Ammon's horn (tissue), 1 donor: ENCODE results near the gene GINS1.
A peak's percentile ranks its signal among the peaks of the same experiment; 100 is the strongest.
"Not testable (repeated sequence)": the region's sequence is repeated elsewhere in the genome, so short reads cannot be mapped to it uniquely, and the experiment has no call there.

Experiments used
- DNase-seq: peaks from one replicate; pipeline ENCODE4 v3.0.0-alpha.2; 2016; ENCODE audit warnings: low spot score

Gene GINS1

GRCh38 chr20:25454153-25454900, 46.9 kb downstream of the GINS1 start:
- DNase-seq, result no peak

- DNase-seq, result no peak
These were observed 50.6 kb downstream of the GINS1 start for GRCh38 chr20:25457886-25458680.

DNA sequence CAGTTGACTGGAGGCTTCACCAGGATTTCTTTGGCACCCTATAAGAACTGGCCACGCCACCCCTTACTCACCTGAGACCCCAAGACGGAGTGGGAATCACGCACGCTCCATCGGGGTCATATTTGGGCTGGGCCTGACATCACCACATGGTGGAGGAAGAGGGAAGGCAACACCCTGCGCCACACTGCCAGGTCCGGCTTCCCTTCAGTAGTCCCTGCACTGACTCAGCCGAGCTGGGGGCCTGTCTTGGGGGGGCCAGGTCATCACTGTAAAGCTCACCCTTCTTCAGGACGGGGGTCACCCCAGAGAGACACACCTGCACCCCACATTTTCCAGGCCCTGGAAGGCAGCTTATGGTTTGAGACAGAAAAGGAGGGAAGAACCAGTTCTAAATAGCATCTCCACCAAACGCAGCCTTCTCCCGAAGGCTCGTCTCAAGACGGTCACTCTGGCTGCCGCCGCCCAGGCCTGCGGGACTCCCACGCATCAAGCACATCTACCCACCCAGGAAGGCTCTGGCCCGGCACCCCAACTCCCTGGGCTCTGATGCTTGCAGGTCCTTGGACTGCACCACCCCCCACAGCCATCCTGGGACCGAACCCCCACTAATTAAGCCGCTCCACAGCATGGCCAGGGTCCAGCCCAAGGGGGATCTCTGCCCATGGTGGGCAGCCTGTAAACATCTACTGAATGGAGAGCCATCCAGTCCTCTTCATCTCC, 51.8 kb downstream of the GINS1 start:
- DNase-seq, result no peak

DNA sequence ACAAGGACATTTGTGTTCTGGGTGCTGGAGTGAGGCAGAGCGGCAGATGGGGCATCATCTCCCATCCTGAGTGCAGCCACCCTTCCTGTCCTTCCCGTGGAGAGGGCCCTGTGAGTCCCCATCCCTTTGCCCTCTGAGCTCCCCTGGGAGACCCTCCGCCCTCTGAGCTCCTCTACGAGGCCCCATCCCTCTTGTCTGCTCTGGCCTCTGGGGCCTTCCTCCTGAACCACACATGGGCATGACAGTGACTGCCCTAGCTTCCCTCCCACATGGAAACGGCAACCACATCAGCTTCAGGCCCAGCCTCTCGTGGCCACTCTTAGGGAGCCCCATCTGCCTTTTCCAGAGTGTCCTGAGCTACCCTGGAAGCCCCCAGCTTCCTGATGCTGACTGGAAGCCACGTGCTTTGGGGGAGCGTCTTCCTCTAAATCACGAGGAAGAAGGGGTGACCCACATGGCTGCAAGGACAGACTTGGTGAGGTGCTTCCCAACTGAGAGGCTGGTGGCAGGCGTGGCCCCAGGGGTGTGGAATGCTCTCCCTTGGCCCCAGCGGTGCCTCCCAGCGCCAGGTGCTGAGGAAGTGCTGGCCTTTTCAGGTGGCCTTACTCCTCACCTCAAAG, 52.6 kb downstream of the GINS1 start:
- DNase-seq, result no peak

GRCh38 chr20:25460566-25461280, 53.2 kb downstream of the GINS1 start:
- no peak for DNase-seq

DNA sequence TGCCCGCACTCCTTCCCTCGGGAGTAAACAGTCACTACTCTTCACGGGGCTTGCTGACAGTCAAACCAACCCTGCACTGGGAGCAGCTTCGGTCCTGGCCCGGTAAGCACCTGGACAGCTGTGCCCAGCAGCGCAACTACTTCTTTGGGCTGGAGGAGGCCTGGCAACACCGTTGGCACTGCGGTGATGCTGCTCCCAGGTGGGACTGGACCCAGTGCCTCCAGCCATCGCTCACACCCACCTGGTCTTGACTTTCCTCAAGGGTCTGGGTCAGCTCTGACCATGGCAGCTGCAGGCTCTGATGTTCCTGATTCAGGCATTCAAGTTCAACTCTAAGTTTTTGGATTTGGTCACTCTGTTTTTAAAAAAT, 53.8 kb downstream of the GINS1 start:
- DNase-seq, result no peak

DNA sequence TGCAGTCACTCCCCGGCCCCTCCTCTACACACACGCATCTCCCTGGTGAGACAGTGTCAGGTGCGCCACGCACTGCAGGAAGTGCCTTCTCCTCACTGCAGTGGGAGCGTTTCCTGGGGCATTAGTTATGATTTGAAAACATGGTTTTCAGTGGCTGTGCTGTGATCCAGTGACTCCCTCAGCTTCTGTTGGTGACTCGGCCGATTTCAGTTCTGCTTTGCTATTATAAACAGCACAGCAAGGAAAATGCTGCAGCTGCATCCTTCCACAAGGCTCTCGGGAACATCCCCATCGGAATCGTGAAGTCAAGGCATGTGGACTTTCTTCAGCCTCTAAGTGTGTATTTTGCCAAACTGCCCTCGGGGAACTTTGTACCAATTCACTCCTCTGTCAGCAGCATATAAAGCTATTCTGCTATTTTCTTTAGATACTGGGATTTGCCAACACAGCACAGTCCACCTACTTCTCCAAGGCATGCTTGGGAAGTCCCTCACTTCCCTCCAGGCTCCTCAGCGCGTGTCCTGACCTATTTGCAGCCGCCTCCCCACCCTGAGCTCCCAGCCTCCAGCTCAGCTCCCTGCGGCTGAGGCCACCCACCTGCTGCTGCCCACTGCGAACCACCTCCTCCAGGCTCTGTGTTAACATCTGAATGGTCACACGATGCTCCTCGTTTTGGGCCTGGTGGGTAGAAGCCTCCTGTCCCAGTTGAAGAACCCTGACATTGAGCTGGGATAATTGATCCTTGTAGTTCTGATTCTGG, 54.5 kb downstream of the GINS1 start:
- no peak for DNase-seq

GRCh38 chr20:25464501-25465242, 57.2 kb downstream of the GINS1 start:
- DNase-seq, result peak; percentile 43

DNA sequence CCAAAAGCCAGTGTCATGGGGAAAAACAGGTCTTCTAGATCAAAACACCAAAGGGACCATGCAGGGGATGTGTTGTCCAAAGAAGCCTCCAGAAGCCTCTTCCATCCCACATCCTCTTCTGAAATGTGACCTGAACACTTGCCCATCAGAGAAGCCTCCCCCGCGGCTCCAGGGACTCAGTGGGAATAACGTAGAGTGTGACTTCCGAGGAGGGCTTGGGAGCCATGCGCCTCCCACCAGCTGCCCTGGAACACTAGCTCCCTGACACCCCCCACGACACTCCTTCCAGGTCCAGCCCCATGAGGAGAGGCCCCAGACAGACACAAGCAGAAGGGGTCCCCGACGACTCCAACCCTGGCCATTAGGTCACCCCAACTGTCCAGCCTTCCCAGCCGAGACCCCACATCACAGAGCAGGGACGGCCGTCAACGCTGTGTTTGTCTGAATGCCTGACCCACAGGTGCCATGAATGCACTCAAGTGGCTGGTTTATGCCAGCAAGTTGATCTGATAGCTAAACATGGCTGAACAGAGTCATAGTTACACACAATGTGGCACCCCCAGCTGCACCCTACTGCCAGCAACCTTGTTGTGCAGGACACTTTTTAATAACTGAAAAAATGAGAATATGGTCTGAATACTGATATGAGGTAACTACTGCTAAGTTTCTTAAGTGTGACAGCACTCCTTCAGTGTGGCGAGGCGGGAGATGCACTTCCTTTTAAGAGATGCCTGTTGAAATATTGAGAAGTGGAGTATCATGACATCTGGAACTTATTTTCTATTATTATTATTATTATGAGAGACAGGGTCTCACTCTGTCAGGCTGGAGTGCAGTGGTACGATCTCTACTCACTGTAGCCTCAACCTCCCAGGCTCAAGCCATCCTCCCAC, 58.0 kb downstream of the GINS1 start:
- no peak for DNase-seq

DNA sequence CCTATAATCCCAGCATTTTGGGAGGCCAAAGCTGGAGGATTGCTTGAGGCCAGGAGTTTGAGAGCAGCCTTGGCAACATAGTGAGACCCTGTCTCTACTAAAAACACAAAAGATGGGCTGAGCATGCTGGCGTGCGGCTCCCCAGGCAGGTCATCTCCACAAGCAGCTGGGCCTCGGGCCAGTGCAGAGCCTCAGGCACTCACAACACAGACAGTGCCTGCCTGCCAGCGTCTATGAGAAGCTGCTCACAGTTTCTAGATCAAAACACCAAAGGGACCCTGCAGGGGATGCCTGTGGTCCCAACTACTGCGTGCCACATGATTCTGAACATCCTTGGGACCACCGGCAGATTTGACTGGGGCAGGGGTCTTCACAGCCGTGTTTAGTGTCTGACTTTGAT, 59.4 kb downstream of the GINS1 start:
- no peak for DNase-seq

- DNase-seq, result no peak
These were observed 60.0 kb downstream of the GINS1 start for GRCh38 chr20:25467441-25467840.

GRCh38 chr20:25468126-25469075, 60.9 kb downstream of the GINS1 start:
- no peak for DNase-seq

DNA sequence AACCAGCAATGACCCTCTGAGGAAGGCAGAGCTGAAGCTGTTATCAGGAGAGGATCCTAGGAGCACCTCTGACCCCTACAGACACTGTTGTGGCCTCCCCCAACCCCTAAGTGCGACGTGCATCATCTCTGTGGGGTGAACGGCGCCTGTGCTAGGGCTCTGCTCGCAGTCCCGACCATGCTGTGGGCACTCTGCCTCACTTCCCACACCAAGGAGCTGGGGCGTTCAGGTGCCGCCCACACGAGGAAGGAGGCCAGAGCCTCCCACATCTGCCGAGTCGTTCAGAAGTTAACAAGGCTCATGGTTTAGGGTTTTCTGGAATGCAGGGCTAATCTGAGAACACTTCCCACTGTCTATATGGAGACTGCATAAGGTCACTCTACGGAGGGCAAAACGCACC, 62.1 kb downstream of the GINS1 start:
- DNase-seq, result no peak

DNA sequence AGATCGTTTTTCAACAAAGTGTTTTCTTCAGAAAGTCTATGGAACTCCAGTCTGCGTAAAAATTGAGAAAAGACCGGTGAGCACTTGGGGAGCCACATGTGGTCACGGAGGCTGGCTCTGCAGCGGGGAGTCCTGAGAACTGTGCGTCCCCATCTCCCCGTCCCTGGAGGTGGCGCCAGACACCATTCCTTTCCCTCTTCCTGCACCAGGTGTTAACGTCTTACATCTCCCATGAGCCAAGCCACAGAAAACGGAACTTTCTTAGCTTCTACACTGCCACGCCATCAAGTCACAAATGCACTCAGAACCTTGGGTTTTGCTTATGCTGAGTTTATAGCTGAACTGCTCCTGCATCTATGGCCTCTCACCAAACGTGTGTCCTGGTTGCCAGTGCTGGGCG, 62.6 kb downstream of the GINS1 start:
- no peak for DNase-seq

- DNase-seq, result no peak
These were observed 63.5 kb downstream of the GINS1 start for GRCh38 chr20:25471020-25471419.

DNA sequence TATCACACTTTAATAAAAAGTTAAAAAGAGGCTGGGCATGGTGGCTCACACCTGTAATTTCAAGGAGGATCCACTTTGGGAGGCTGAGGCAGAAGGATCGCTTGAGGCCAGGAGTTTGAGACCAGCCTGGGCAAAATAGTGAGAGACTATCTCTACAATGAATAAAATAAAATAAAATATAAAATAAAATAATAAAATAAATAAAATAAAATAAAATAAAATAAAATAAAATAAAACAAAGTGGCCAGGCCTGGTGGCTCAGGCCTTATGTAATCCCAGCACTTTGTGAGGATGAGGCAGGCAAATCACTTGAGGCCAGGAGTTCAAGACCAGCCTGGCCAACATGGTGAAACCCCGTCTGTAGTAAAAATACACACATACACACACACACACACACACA, 65.8 kb downstream of the GINS1 start:
- DNase-seq, result not testable (repeated sequence)

GRCh38 chr20:25476106-25477013, 68.9 kb downstream of the GINS1 start:
- no peak for DNase-seq
